GM12864 (cell line): Measurements from ENCODE around the gene PDHB.

Experiments used
- DNase-seq: peaks from one replicate; pipeline ENCODE4 v3.0.0-alpha.2; 2011; ENCODE audit warnings: low read depth
- H3K4me3 ChIP-seq: 2 replicates; pipeline ENCODE4 v1.5.1; 2011; ENCODE audit warnings: mild to moderate bottlenecking, low read depth, low read length, control low read depth
- CTCF ChIP-seq: IDR thresholded peaks from 2 replicates; pipeline ENCODE4 v1.5.1; 2011; ENCODE audit warnings: low read depth, mild to moderate bottlenecking, moderate library complexity, low read length, control low read depth, inconsistent platforms; ENCODE audit errors: missing control alignments

PDHB gene

GRCh38 chr3:58422756-58423325 lies 10.8 kb downstream of the PDHB start:
- TF ChIP-seq CTCF, result peak; percentile 16
- H3K4me3 ChIP-seq, result no peak overlapping the region
- DNase-seq, result no peak

GRCh38 chr3:58421004-58421403 lies 12.6 kb downstream of the PDHB start:
- TF ChIP-seq CTCF, result no peak
- H3K4me3 ChIP-seq, result no peak overlapping the region
- no peak for DNase-seq

GRCh38 chr3:58419780-58420507 lies 13.7 kb downstream of the PDHB start:
- DNase-seq, result peak; percentile 24
- TF ChIP-seq CTCF, result peak; percentile 19
- H3K4me3 ChIP-seq, result no peak overlapping the region

- H3K4me3 ChIP-seq, result no peak overlapping the region
- no peak for DNase-seq
- no peak for TF ChIP-seq CTCF
Observed at GRCh38 chr3:58418227-58418626, 15.4 kb downstream of the PDHB start.

- no peak for TF ChIP-seq CTCF
- H3K4me3 ChIP-seq, result no peak overlapping the region
- no peak for DNase-seq
Observed at GRCh38 chr3:58417075-58417474, 16.6 kb downstream of the PDHB start.

- no peak for DNase-seq
- no peak for TF ChIP-seq CTCF
- no peak overlapping the region for H3K4me3 ChIP-seq
Observed at GRCh38 chr3:58416191-58416590, 17.4 kb downstream of the PDHB start.
